PC-9 (cell line): ENCODE results near the gene NUP205.

Experiments
- CTCF ChIP-seq: fragments of 200-600 bp; sonication (generic); conservative IDR thresholded peaks from 2 replicates; pipeline ENCODE4 v1.6.1; 2017; ENCODE audit warnings: mixed run types, antibody characterized with exemption, mild to moderate bottlenecking, moderate library complexity
- EZH2 ChIP-seq: fragments of 200-600 bp; sonication (generic); IDR thresholded peaks from 2 replicates; pipeline ENCODE4 v1.8.0; 2017; ENCODE audit warnings: antibody characterized with exemption, low read depth

GRCh38 chr7:135697276-135698049 lies 139.7 kb downstream of the NUP205 start:
- no peak for TF ChIP-seq CTCF
- TF ChIP-seq EZH2, result no peak
